Measurements from ENCODE around the gene EGFR.

GRCh38 chr7:55129541-55130394, 111.0 kb downstream of the EGFR start:
- TF ChIP-seq CHD2 (IDR thresholded peaks at IDR 0.05; ENCODE audit: low read length, partially characterized antibody), result no peak
- TF ChIP-seq CTCF (IDR thresholded peaks at IDR 0.05), result no peak; the same call in 1 of the 2 replicates

Measured in SK-N-SH (cell line).